Measurements from ENCODE around the gene FAM47E.

Gene FAM47E

GRCh38 chr4:76251441-76252270, at the start of gene FAM47E:
FAM47E (plus strand) TSS chr4:76251721; CDS start chr4:76251747, 26 bp downstream.
- DNase-seq, result peak; percentile 1 to 13

GRCh38 chr4:76203541-76203940, 48.0 kb upstream of the FAM47E start:
- DNase-seq, result no peak

- no peak for DNase-seq
Observed at GRCh38 chr4:76204936-76205335, 46.6 kb upstream of the FAM47E start.

GRCh38 chr4:76205476-76205875, 46.0 kb upstream of the FAM47E start:
- no peak for DNase-seq

- DNase-seq, result no peak
Observed at GRCh38 chr4:76206222-76206942, 45.1 kb upstream of the FAM47E start.

GRCh38 chr4:76207549-76207948, 44.0 kb upstream of the FAM47E start:
- no peak for DNase-seq

- DNase-seq, result no peak
Observed at GRCh38 chr4:76208005-76208765, 43.3 kb upstream of the FAM47E start.

GRCh38 chr4:76209881-76210280, 41.6 kb upstream of the FAM47E start:
- DNase-seq, result no peak

- no peak for DNase-seq
Observed at GRCh38 chr4:76210452-76210851, 41.1 kb upstream of the FAM47E start.

- DNase-seq, result no peak
Observed at GRCh38 chr4:76211769-76212708, 39.5 kb upstream of the FAM47E start.

- peak; percentile 9 to 11 for DNase-seq
Observed at GRCh38 chr4:76212851-76213414, 38.6 kb upstream of the FAM47E start.

- DNase-seq, result peak; percentile 44 to 45
Observed at GRCh38 chr4:76213415-76214176, 37.9 kb upstream of the FAM47E start, which contains the start of gene SCARB2. SCARB2 (minus strand) TSS chr4:76213824; CDS start chr4:76213543, 281 bp downstream.

- no peak for DNase-seq
Observed at GRCh38 chr4:76214177-76214675, 37.3 kb upstream of the FAM47E start.

- no peak for DNase-seq
Observed at GRCh38 chr4:76215077-76215476, 36.4 kb upstream of the FAM47E start.

GRCh38 chr4:76216524-76216923, 35.0 kb upstream of the FAM47E start:
- DNase-seq, result no peak

- no peak for DNase-seq
Observed at GRCh38 chr4:76216975-76217814, 34.3 kb upstream of the FAM47E start.

- no peak for DNase-seq
Observed at GRCh38 chr4:76219299-76220055, 32.0 kb upstream of the FAM47E start.

- DNase-seq, result no peak
Observed at GRCh38 chr4:76224171-76224570, 27.4 kb upstream of the FAM47E start.

GRCh38 chr4:76226418-76226817, 25.1 kb upstream of the FAM47E start:
- DNase-seq, result no peak
